Upper lobe of left lung (tissue), 4 donors: Measurements from ENCODE around the gene SCN10A.

Experiments
- CTCF ChIP-seq, 6 experiments: fragments of 450-650 bp in 4 of 6; fragments of 200-600 bp in 2 of 6; sonication (generic) in 2 of 6; IDR thresholded peaks; one replicate each; pipeline ENCODE4 v1.5.1; 2016 to 2019; ENCODE audit warnings: antibody characterized with exemption in 6 of 6
- EP300 ChIP-seq, 4 donors: sonication (generic); formaldehyde crosslinking; IDR thresholded peaks; one replicate each; pipeline ENCODE4 v1.5.1; 2017; ENCODE audit warnings: antibody characterized with exemption in 4 of 4, control low read depth in 2 of 4
- POLR2A ChIP-seq, 4 donors: fragments of 450-650 bp; IDR thresholded peaks; one replicate each; pipeline ENCODE4 v1.5.1; 2016 to 2017; ENCODE audit warnings: antibody characterized with exemption in 4 of 4, mild to moderate bottlenecking in 2 of 4
- POLR2AphosphoS5 ChIP-seq, 2 donors: sonication (generic); formaldehyde crosslinking; IDR thresholded peaks; one replicate each; pipeline ENCODE4 v1.5.1; 2017; ENCODE audit warnings: antibody characterized with exemption in 2 of 2

DNA sequence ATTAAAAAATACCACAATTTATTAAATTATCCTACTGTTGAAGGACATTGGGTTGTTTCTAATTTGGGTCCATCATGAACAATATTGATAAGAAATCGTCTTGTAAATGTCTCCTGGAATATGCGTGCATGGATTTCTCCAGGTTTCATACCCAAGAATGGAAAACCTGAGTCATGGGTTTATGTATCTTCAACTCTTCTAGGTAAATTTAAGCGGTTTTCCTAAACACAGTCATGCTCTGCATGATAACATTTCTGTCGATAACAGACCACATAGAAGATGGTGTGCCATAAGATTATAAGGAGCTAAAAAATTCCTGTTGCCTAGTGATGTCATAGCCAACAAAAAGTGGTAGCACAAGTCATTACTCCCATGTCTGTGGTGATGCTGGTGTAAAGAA lies 126.7 kb downstream of the SCN10A start:
- TF ChIP-seq EP300 (IDR thresholded peaks at IDR 0.05) (no peak), POLR2A (IDR thresholded peaks at IDR 0.05) (no peak), POLR2AphosphoS5 (IDR thresholded peaks at IDR 0.05) (no peak), CTCF (IDR thresholded peaks at IDR 0.05) (no peak)
